Endothelial cell of umbilical vein (primary cell): ENCODE results near the gene CXCR5. TPM values are rescaled to one million over a fixed set of nuclear protein-coding genes. Genes with fewer than 3 reads are reported as not detected.
A peak's percentile ranks its signal among the peaks of the same experiment; 100 is the strongest.

Experiments used
- BruUV-seq: library from RNA; stranded (reverse); fragments of 400-500 nt; replicated peaks from 2 replicates; lab custom pipeline; 2021; lab: Mats Ljungman, UMichigan
- CTCF ChIA-PET: fragments of 300-600, 350-600 bp; sonication (Branson Sonifier 250); formaldehyde crosslinking; loops from one replicate; lab custom pipeline; 2021; ENCODE audit warnings: antibody characterized with exemption, inconsistent platforms; lab: Charles Lee
- POLR2A ChIA-PET: fragments of 300-600, 350-600 bp; sonication (Branson Sonifier 250); formaldehyde crosslinking; loops from one replicate; lab custom pipeline; 2021; ENCODE audit warnings: antibody characterized with exemption, inconsistent platforms; lab: Charles Lee
- DNase-seq: peaks from one replicate; pipeline ENCODE4 v3.0.0-alpha.2; 2011; ENCODE audit warnings: low read depth, low spot score
- FAIRE-seq: peaks from 2 replicates; lab custom pipeline; 2011; peaks lifted over from hg19 to GRCh38; lab: Jason Lieb, UNC
- H2AFZ ChIP-seq: 2 replicates; pipeline ENCODE4 v1.6.0; 2012; ENCODE audit warnings: low read depth, low read length, control low read depth, inconsistent platforms
- H3K27ac ChIP-seq: 2 replicates; pipeline ENCODE4 v1.5.1; 2011; ENCODE audit warnings: low read depth, mild to moderate bottlenecking, control low read depth, low read length, moderate library complexity; ENCODE audit not compliant: insufficient read depth
- H3K27me3 ChIP-seq, 2 experiments: 2 replicates each; pipeline versions ENCODE4 v1.6.0 to v1.6.1; 2011; ENCODE audit warnings: low read length in 2 of 2, mixed read lengths in 1 of 2; ENCODE audit not compliant: control insufficient read depth in 2 of 2, insufficient read depth in 2 of 2
- H3K36me3 ChIP-seq, 2 experiments: 2 replicates in 1 of 2; 3 replicates in 1 of 2; pipeline ENCODE4 v1.5.1; 2011; ENCODE audit warnings: low read length in 2 of 2, mild to moderate bottlenecking in 1 of 2, moderate library complexity in 1 of 2; ENCODE audit not compliant: control insufficient read depth in 2 of 2, insufficient read depth in 2 of 2; ENCODE audit errors: extremely low read depth in 1 of 2
- H3K4me1 ChIP-seq: 3 replicates; pipeline ENCODE4 v1.5.1; 2011; ENCODE audit warnings: mild to moderate bottlenecking, low read length; ENCODE audit not compliant: control insufficient read depth, insufficient read depth; ENCODE audit errors: extremely low read depth
- H3K4me2 ChIP-seq: 2 replicates; pipeline ENCODE4 v1.6.1; 2011; ENCODE audit warnings: low read length, control low read depth, mixed read lengths; ENCODE audit not compliant: insufficient read depth
- H3K4me3 ChIP-seq, 3 experiments: fragments of 200-600 bp in 1 of 3; sonication (generic), shearing (Covaris generic) in 1 of 3; replicated peaks in 1 of 3; 2 replicates each; pipeline ENCODE4 v1.5.1; 2011 to 2016; ENCODE audit warnings: control low read depth in 3 of 3, low read length in 3 of 3, mild to moderate bottlenecking in 2 of 3, inconsistent platforms in 1 of 3, low read depth in 1 of 3, moderate library complexity in 1 of 3; ENCODE audit not compliant: insufficient read depth in 1 of 3
- H3K79me2 ChIP-seq: 2 replicates; pipeline ENCODE4 v1.6.0; 2012; ENCODE audit warnings: low read length, inconsistent platforms; ENCODE audit not compliant: control insufficient read depth, insufficient read depth
- H3K9ac ChIP-seq: replicated peaks from 2 replicates; pipeline ENCODE3; 2011; ENCODE audit warnings: low read length, control low read depth; ENCODE audit not compliant: insufficient read depth; ENCODE audit errors: extremely low read depth
- H3K9me1 ChIP-seq: replicated peaks from 3 replicates; pipeline ENCODE4 v1.6.0; 2011; ENCODE audit warnings: mild to moderate bottlenecking, low read length; ENCODE audit not compliant: control insufficient read depth, insufficient read depth; ENCODE audit errors: extremely low read depth
- H3K9me3 ChIP-seq: replicated peaks from 2 replicates; pipeline ENCODE4 v1.5.1; 2012; ENCODE audit warnings: low read length, inconsistent platforms; ENCODE audit not compliant: control insufficient read depth, insufficient read depth
- H4K20me1 ChIP-seq: replicated peaks from 2 replicates; pipeline ENCODE3; 2011; ENCODE audit warnings: mild to moderate bottlenecking, low read length; ENCODE audit not compliant: control insufficient read depth, insufficient read depth; ENCODE audit errors: extremely low read depth
- EZH2 ChIP-seq: IDR thresholded peaks from 2 replicates; pipeline ENCODE4 v1.6.1; 2012; ENCODE audit warnings: borderline replicate concordance, low read depth, mild to moderate bottlenecking, moderate library complexity, low read length, inconsistent platforms; ENCODE audit not compliant: severe bottlenecking
- FOS ChIP-seq: IDR thresholded peaks from 2 replicates; pipeline ENCODE4 v1.6.1; 2011; ENCODE audit warnings: mild to moderate bottlenecking, low read length, moderate library complexity, borderline replicate concordance; ENCODE audit not compliant: insufficient read depth
- GATA2 ChIP-seq: IDR thresholded peaks from 2 replicates; pipeline ENCODE4 v1.7.0; 2011; ENCODE audit warnings: low read depth, mild to moderate bottlenecking, moderate library complexity, mixed read lengths, low read length; ENCODE audit not compliant: insufficient read length, insufficient read depth
- JUN ChIP-seq: IDR thresholded peaks from 2 replicates; pipeline ENCODE4 v1.6.1; 2011; ENCODE audit warnings: borderline replicate concordance, low read depth; ENCODE audit not compliant: insufficient read length, insufficient read depth
- MYC ChIP-seq: IDR thresholded peaks from one replicate; pipeline ENCODE4 v1.6.1; 2011; ENCODE audit warnings: mild to moderate bottlenecking, low read depth, low read length
- POLR2A ChIP-seq: IDR thresholded peaks from 2 replicates; pipeline ENCODE4 v1.6.1; 2012; ENCODE audit warnings: low read depth, mild to moderate bottlenecking, control low read depth, low read length
- POLR2AphosphoS5 ChIP-seq: IDR thresholded peaks from 2 replicates; pipeline ENCODE4 v1.6.1; 2012; ENCODE audit warnings: low read depth, mild to moderate bottlenecking, control low read depth, low read length, moderate library complexity; ENCODE audit not compliant: insufficient read depth
- dilution Hi-C: fragments of 300-500 bp; cut with MboI; formaldehyde crosslinking; loops from one replicate; pipeline ENCODE4 v1.15.0; 2019; ENCODE audit warnings: low sequenced_read_pairs; ENCODE audit not compliant: extremely low pct_ligation_motif_present
- intact Hi-C: fragments of 100-400 bp; cut with micrococcal nuclease; formaldehyde crosslinking; loops from one replicate; pipeline ENCODE4 v1.10.0; 2022
- polyA plus RNA-seq, 4 experiments: library from polyadenylated mRNA; depleted of rRNA in 3 of 4; stranded (reverse) in 3 of 4; unstranded in 1 of 4; fragments of >200 nt; gene quantifications; 2 replicates each; pipeline versions ENCODE4 v1.2.1 to v1.2.3, GENCODE V29; 2011 to 2012; ENCODE audit warnings: missing spikeins in 1 of 4
- total RNA-seq: library from RNA; stranded (reverse); gene quantifications from 2 replicates; pipeline ENCODE4 v1.2.3, GENCODE V29; 2021
- TF ChIP-seq, protein P1 (sequence below), 2 donors: IDR thresholded peaks; 1 replicate in 1 of 2; 2 replicates in 1 of 2; pipeline ENCODE4 v1.5.1; 2011; ENCODE audit warnings: low read length in 2 of 2, mild to moderate bottlenecking in 2 of 2, moderate library complexity in 2 of 2, control low read depth in 1 of 2, inconsistent platforms in 1 of 2, low read depth in 1 of 2; ENCODE audit not compliant: insufficient read depth in 1 of 2; ENCODE audit errors: extremely low read depth in 1 of 2

Gene CXCR5
- total and polyA plus RNA-seq, 2 donors (not counting 3 experiments of a cell fraction or from before 2014, with no cell fraction given): not detected

DNA sequence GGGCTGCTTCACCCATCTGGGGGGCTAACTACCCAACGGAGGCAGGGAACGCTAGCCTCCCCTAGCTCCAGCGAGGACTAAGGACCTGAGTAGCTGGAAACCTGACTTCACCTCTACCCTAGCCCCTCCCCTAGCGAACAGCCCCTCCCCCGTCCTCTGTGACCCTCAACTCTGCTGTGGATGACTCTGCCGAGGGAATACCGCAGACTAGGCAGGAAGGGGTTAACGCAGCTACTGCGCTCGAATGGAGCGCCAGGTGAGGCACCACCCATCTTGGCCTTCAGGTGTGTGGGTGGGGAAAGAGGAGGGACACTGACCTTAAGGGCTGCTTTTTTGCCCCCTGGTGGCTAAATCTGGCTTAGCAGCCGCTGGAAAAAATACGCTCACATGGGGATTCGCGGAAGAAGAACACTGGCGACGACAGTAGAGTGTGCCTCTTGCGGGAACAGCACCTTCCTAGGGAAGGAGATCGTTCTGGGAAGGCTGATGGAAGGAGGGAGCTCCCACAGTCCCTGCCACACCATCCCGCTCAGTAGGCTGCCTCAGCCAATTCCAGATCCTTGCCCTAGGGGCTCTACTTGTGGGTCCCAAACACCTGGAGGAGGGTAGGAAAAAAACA lies 46.5 kb downstream of the CXCR5 start:
- BruUV-seq: no TSS peak
- FAIRE-seq (peak; percentile 86), DNase-seq (peak; percentile 76)
- Histone ChIP-seq H4K20me1 (no peaks in the 10 kb centered on the region), H2AFZ (peak overlapping the region; percentile 73), H3K4me3 (peak overlapping the region; percentile 29 to 64 (median 57)), H3K27me3 (peaks cover 0 to 2% of the 10 kb centered on the region in 2 experiments), H3K9me3 (no peaks in the 10 kb centered on the region), H3K36me3 (no peaks in the 10 kb centered on the region), H3K9me1 (no peaks in the 10 kb centered on the region), H3K4me2 (peak overlapping the region; percentile 74), H3K27ac (no peak overlapping the region), H3K9ac (no peak overlapping the region), H3K79me2 (peaks cover under 1% of the 10 kb centered on the region), H3K4me1 (peaks cover 15% of the 10 kb centered on the region)
- dilution Hi-C loops: no loop called here
- TF ChIP-seq POLR2A: no peak
- TF ChIP-seq GATA2: no peak
- TF ChIP-seq JUN: no peak
- TF ChIP-seq FOS: no peak
- TF ChIP-seq MYC: no peak
- no peak for TF ChIP-seq POLR2AphosphoS5
- TF ChIP-seq, protein P1, sequence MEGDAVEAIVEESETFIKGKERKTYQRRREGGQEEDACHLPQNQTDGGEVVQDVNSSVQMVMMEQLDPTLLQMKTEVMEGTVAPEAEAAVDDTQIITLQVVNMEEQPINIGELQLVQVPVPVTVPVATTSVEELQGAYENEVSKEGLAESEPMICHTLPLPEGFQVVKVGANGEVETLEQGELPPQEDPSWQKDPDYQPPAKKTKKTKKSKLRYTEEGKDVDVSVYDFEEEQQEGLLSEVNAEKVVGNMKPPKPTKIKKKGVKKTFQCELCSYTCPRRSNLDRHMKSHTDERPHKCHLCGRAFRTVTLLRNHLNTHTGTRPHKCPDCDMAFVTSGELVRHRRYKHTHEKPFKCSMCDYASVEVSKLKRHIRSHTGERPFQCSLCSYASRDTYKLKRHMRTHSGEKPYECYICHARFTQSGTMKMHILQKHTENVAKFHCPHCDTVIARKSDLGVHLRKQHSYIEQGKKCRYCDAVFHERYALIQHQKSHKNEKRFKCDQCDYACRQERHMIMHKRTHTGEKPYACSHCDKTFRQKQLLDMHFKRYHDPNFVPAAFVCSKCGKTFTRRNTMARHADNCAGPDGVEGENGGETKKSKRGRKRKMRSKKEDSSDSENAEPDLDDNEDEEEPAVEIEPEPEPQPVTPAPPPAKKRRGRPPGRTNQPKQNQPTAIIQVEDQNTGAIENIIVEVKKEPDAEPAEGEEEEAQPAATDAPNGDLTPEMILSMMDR (IDR thresholded peaks at IDR 0.05; ENCODE audit: extremely low read depth in 1 of 2, insufficient read depth in 1 of 2, low read depth in 1 of 2, low read length in 2 of 2): peak; percentile 89 to 95
- TF ChIP-seq EZH2: no peak
- ChIA-PET CTCF (interaction anchor here (0.8 to 10.6 kb wide), 17 partner anchors 8 to 285 kb away, joined by 3 to 330 read pairs (median 3); partner anchors contain the start of genes DDX6 and UPK2), POLR2A (interaction anchor here (0.6 kb wide), 1 partner anchor 139 kb away, joined by 4 read pairs; the partner anchor contains the start of gene DDX6)
- intact Hi-C loops: no loop called here
